OCI-LY7 (cell line): ENCODE measurements around the gene AHSA1.

Source experiments
- EZH2phosphoT487 ChIP-seq: fragments of 200-600 bp; sonication (generic); IDR thresholded peaks from 2 replicates; pipeline ENCODE4 v1.6.1; 2018; ENCODE audit warnings: low read depth, borderline replicate concordance, mild to moderate bottlenecking, mixed run types, antibody characterized with exemption, low read length, moderate library complexity, mixed read lengths
- TF ChIP-seq, protein P1 (sequence below): fragments of 200-600 bp; sonication (generic); conservative IDR thresholded peaks from 2 replicates; pipeline ENCODE4 v1.5.1; 2014; ENCODE audit warnings: mild to moderate bottlenecking, antibody characterized with exemption, low read length, moderate library complexity, mixed read lengths

DNA sequence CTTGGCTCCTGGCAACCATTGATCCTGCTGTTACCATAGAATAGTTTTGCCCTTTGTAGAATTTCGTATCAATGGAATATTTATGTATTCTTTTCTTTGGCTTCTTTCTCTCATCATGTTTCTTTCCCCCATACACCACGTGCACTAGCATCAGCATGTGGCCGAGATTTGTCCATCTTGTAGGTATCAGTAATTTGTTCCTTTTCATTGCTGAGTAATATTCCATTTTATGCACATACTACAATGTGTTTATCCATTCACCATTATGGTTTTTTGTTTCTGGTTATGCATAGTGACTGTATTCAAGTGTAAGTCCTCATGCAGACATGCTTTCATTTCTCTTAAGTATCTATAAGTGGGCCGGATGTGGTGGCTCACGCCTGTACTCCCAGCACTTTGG, 45.2 kb downstream of the AHSA1 start:
- TF ChIP-seq, protein P1, sequence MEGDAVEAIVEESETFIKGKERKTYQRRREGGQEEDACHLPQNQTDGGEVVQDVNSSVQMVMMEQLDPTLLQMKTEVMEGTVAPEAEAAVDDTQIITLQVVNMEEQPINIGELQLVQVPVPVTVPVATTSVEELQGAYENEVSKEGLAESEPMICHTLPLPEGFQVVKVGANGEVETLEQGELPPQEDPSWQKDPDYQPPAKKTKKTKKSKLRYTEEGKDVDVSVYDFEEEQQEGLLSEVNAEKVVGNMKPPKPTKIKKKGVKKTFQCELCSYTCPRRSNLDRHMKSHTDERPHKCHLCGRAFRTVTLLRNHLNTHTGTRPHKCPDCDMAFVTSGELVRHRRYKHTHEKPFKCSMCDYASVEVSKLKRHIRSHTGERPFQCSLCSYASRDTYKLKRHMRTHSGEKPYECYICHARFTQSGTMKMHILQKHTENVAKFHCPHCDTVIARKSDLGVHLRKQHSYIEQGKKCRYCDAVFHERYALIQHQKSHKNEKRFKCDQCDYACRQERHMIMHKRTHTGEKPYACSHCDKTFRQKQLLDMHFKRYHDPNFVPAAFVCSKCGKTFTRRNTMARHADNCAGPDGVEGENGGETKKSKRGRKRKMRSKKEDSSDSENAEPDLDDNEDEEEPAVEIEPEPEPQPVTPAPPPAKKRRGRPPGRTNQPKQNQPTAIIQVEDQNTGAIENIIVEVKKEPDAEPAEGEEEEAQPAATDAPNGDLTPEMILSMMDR, result no peak
- TF ChIP-seq EZH2phosphoT487, result no peak
